SW 1271 (cell line): ENCODE measurements around the gene EPB41L2.

Experiments
- DNase-seq, 2 experiments: peaks; one replicate each; lab custom pipeline; 2025; lab: John Stamatoyannopoulos, UW

Gene EPB41L2

DNA sequence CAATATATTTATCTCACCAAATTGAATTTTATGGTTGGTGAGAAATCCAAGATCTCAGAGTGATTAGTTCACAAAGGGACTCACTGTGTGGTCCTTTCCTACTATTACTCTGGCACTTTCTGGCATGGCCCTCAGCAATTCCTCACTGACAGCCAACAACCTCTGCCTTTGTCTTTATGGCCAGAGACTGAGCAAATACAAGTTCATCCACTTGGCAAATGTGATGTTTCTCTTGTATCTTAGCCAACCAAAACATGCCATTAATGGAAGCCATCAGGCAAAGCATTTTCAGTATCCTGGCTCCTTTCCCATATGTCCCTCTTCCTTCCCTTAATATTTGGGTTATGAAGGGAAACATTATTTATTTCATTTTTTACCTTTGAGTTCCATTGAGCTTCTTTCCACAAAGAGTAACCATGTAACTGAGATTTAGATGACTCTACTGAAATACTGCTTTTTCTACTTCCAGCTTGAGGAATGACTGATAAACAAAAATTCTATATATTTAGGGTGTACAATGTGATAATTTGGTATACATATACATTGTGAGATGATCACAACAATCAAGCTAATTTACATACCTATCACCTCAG, 266.6 kb downstream of the EPB41L2 start:
- no peak for DNase-seq

DNA sequence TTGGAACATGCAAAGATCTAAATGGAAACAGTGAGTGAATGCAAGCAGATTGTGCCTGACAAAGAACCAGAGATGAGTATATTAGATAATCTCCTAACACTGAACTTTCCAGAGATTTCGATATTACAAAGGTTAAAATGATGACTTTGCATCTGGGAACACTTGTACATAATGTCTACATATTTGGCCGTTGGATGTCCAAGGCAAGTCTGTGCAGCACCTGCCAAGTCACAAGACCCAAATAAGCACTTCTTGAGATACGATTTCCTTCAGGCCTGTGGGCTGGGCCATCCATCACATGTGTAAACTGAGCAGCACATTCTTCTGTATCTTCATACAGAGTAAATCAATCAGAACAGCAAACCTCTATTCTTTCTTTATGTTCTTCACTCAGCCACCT, 268.3 kb downstream of the EPB41L2 start:
- DNase-seq, result no peak

DNA sequence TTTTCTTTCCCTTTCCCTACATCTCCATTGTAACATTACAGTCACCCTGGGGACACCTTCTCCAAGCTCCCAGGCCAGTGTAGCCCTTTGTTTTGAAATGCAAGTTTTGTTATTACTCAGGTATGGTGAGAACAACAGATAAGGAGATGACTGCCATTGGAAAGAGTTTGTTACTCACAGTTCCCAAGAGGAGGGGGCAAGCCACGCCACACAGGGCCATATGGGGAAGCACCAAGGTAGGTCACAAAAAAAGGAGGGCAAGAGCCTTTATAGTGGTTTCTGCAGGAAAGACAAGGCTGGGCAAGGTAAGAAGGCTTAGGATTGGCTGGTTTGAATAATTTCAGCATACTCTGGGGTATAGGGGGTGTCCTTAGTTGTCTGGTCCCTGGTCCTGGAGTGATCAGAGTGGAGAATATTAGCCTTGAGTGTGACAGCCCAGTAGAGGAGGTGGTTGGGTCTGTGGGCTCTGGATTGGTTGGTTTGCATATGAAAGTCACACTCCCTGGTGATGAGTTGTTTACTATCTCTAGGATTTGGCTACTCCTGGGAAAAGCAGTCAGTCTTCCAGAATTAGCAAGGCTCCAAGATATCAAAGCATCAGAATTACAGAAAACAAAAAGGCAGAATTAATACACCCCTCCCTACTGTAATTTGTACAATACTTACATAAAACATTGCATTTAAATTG, 268.9 kb downstream of the EPB41L2 start:
- DNase-seq, result no peak
